Epithelial cell of alveolus of lung (primary cell): ENCODE measurements around the gene IGF2BP1. TPM values are rescaled to one million over a fixed set of nuclear protein-coding genes. Genes with fewer than 3 reads are reported as not detected.

Experiments
- total RNA-seq: library from RNA; depleted of rRNA; stranded (reverse); fragments of >200 nt; gene quantifications from 2 replicates; pipeline ENCODE4 v1.2.1, GENCODE V29; 2015

The IGF2BP1 gene
- 13.3 and 17.2 TPM in 2 replicates for total RNA-seq

DNA sequence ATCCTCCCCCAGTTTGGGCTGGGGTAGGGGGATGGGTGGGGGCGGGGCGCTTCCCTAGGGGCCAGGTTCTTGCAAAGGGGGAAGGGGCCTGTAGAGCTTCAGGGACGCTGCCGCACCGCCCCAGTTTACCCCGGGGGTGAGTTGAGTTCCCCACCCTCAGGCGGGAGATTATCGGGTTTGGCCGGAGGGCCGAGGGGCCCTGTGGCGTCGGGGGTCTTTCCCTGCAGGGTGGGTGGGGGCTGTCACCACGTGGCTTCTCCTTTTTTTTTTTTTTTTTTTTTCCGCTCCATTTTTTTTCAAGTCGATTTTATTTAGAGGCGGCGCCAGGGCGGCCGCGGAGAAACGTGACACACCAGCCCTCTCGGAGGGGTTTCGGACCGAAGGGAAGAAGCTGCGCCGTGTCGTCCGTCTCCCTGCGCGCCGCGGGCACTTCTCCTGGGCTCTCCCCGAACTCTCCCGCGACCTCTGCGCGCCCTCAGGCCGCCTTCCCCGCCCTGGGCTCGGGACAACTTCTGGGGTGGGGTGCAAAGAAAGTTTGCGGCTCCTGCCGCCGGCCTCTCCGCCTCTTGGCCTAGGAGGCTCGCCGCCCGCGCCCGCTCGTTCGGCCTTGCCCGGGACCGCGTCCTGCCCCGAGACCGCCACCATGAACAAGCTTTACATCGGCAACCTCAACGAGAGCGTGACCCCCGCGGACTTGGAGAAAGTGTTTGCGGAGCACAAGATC is at the start of gene IGF2BP1:
Gene IGF2BP1 (plus strand): TSS at position 283 of the 724 bp plus-strand sequence. CDS start 361 bp downstream, at position 644.

Other genes with a start within 250 kb of the IGF2BP1 start
- 2.5 TPM in 1 of 2 replicates, not detected in the other for gene TTLL6, start 180.2 kb upstream of the IGF2BP1 start, total RNA-seq
- gene CALCOCO2, start 166.3 kb upstream of the IGF2BP1 start, total RNA-seq = 44.1 and 48.6 TPM in 2 replicates
- gene ATP5MC1, start 104.6 kb upstream of the IGF2BP1 start, total RNA-seq = 81.8 and 150 TPM in 2 replicates
- 69.9 and 83.8 TPM in 2 replicates for gene UBE2Z, start 89.0 kb upstream of the IGF2BP1 start, total RNA-seq
- 63.6 and 141 TPM in 2 replicates for gene SNF8, start 52.5 kb upstream of the IGF2BP1 start, total RNA-seq
- gene GIP, start 28.8 kb upstream of the IGF2BP1 start, total RNA-seq = not detected in 2 replicates
- 0.26 TPM in 1 of 2 replicates, not detected in the other for gene B4GALNT2, start 135.4 kb downstream of the IGF2BP1 start, total RNA-seq
- gene GNGT2, start 213.2 kb downstream of the IGF2BP1 start, total RNA-seq = 1.4 TPM in 1 of 2 replicates, not detected in the other
- gene ABI3, start 213.3 kb downstream of the IGF2BP1 start, total RNA-seq = 3.5 and 4.9 TPM in 2 replicates
- 0.65 and 1.0 TPM in 2 replicates for gene PHOSPHO1, start 233.4 kb downstream of the IGF2BP1 start, total RNA-seq